Activated T-cell treated with anti-CD3 and anti-CD28 coated beads for 4 hours (primary cell): Measurements from ENCODE around the gene NPVF.

ENCODE experiments used
- DNase-seq: peaks from one replicate; pipeline ENCODE4 v3.0.0-alpha.2; 2020

The NPVF gene, protein sequence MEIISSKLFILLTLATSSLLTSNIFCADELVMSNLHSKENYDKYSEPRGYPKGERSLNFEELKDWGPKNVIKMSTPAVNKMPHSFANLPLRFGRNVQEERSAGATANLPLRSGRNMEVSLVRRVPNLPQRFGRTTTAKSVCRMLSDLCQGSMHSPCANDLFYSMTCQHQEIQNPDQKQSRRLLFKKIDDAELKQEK

DNA sequence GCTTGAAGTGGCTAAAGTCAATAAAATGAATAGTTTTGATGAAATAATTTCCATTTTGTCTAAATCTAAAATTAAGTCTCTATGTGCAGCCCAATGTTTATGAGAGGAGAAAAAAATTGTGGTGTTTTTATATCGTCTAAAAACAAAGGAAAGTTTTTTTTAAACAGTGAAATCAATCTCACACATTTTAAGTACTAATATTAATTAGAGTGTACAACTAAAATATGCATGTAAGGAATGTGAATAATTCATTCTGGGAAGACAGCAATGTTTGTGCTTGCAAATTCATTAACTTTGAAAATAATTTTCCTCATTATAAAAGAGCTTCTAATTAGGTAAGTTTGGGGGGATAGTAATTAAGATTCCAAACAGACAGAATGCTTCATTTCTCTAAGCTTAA lies at the start of gene NPVF:
TSS of gene NPVF (minus strand) at position 101 of the 400 bp plus-strand sequence. CDS start at position 54, 47 bp downstream.
- DNase-seq: no peak

DNA sequence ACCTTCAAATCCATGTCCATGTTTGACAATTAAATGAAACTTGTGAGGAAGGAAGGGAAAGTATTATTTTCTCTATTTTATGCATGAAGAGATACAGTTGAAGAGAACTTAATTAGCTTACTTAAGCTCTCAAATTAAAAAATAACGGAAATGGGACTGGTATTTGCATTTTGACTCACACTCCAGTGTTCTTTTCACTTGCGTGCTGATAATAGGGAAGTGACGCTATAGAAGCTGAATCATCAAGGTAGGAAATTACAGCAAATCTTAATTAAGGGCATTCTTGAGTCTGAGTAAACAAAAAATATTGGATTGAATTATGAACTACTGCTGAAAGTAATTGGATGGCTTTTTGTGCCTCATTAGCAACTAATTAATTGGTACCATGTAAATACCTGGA lies 44.0 kb upstream of the NPVF start:
- DNase-seq: no peak

DNA sequence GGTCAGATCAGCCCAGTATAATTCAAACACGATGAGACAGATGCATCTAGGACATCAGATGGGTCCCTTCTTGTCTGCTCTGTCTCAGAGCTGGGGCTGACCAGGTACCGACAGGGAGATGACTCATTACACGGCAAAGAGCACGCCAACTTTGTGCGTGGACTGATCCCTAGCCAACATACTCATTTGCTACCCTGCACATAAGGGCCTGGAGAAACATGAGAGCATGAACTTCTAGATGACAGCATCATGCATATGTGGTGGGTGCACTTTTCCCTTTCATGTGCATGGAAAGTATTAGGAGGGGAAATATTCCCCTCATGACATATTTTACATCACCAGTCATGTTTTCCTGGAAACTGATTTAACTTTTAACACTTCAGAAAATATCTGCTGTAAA lies 35.1 kb upstream of the NPVF start:
- DNase-seq: no peak

DNA sequence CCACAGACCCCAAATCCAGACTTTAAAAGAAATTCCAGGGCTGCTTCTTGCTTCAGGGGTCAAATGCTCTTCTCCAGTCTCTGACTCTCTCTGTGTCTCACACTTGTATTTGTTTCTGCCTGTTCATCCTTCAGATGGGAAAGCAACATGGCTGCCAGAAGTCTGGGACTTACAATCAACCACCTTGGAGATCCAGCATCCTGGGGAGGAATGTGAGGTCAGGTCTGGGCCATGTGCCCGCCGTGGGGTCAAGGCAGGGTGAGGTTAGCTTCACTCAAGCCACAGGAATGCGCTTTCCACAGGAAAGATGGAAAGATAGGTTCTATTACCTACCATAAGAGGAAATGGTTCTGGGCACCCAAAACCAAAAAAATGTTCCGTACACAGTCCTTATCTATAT lies 34.3 kb upstream of the NPVF start:
- no peak for DNase-seq

DNA sequence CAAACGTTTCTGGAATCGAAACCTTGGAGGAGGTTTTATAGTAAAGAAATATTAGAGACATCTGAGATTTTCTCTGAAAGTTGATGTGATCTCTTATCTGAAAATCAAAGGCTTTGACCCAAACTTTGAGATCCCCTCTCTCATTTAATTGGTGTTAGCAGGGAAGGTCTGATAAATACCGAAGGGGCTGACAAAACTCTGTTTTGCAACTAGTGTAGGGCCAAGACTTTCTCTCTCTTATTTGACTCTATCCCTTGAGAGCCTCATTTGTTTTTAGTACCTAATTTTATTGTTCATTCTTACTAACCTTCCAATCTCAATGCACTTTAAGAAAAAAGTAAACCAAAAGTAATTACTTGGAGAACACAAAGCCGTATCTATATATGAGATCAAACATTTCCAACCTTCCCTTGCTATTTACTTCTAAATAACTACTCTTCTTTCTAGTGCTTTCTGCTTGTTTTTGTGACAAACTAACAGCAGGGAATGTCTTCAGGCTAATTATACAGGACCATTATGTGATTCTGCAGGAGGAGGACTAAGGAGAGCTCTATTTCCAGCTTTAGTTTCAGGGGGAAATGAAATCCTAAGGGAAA lies 33.4 kb upstream of the NPVF start:
- DNase-seq: no peak

DNA sequence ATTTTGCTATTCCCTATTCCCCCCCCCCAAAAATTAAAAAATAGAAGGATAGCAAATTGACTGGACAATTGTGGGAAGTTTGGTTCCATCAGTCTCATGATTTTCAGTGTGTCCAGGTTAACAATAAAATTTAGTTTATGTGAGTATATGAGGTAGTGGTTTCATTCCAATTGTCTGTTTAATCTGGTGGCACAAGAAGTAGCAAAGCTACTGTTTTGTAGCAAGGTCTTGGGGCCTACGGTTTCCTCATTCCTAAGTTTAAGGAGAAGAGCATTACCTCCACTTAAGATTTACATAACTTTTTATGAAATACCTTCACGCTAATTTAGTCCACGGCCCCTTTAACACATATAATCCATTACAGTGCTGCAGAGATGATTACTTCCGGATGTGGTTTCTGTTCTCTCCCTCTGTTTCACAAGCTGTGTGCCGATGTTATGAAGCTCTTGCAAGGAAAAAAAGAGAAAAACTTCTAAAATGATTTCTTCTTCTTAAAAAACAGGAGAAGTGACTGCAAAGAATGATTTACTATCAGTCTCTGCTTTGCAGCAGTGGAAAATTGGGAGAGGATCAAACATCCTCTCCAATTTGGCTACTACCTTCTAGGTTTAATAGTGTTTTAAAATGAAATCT lies 32.7 kb upstream of the NPVF start:
- DNase-seq: no peak

DNA sequence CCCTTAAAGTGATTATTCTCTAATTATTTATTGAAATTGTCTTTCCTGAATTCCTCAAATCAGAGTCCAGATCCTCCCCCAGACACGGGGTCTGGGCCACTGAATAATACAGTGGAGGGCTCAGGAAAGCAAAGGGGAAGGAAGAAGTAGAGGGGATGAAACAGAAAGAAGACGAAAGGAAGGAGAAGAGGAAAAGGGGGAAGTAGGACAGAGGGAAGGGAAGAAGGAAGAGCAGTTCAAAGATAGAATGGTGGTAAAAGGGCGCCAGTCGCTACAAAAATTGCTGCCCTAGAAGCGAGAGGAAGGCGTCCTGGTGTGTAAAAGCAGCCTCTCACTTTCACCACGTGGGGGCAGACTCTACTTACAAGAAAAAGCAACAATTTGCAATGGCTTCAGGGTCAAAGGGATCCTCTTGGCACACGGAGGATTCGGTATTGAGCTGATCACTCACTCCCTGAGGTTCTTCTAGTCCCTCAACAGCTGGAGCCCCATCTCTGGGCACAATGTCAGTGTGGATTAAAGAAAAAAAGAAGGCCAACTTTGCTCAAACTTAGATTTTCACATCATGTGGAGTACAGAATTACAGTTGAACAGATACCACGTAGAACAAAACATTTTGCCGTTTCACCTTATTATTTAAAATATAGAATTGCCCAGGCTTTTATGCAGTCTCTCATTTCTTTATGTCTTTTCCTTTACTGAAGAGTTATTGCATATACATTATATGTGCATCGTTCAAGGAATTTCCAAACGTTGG lies 31.4 kb upstream of the NPVF start:
- peak; percentile 58 for DNase-seq

DNA sequence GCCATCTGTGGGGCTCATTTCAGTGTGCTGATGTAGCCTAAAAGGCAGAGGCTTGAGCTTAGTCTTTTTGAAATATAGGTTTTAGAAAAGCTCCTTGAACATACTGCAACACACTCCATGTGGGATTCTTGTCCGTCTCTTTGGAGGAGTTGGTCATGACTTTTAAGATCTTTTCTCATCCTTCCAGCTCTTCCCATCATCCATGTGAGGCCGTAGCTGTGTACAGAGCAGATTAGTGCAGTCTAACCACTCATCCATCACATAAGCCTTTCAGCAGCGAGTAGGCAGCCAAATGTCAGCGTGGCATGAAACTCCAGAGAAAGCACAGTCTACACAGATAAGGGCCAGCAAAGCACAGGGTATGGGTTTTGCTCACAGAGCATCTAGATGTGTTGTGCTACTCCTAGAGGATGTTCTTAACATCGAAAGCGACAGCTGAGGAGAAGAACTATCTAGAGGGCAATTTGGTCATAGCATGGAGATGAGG lies 28.1 kb upstream of the NPVF start:
- no peak for DNase-seq

DNA sequence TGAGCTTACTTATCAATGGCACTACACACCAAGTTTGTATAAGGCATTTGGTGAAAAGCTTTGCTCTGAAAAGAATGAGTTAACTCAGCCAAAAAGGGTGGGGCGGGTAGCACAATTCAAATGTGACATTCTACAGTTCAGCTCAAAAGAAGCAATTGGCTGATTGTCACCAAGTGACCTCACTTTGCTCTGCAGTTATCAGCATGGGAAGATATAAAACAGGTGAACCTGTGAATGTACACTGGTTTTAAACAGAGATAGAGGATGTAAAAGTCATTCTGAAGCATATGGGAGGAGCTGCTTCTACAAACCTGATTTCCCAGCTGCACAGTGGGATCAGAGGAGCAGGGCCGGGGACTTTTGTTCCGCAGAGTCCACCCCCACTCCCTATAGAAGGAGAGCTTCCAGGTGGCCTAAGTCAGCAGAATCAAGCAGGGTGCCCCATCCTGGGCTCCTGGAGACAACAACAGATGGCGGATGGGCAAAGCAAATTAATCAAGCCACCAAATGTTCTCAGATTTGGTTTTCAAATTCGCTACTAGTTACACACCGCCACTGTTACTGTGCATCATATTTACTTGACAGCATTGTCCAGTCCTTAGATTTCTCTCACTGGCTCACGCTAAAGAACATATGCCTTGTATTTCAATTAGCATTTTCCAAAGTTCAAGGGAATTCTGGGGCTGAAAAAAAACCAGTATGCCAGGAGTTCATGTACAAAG lies 27.5 kb upstream of the NPVF start:
- no peak for DNase-seq

DNA sequence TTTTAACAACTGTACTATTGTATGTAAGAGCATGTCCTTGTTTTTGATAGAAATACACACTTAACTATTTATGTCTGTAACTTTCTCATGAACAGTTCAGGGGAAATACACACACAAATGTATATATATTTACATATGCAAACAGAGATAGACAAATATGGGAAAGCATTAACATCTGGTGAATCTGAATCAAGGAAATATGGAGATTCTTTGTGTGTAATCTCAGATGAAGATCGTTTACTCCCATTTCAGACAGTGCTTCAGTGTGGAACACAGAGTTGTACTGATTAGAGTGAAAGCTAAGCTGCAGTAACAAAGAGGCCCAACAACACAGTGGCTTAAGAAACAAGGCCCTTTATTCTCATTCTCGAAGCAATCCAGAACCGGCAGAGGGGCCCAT lies 26.3 kb upstream of the NPVF start:
- DNase-seq: no peak

DNA sequence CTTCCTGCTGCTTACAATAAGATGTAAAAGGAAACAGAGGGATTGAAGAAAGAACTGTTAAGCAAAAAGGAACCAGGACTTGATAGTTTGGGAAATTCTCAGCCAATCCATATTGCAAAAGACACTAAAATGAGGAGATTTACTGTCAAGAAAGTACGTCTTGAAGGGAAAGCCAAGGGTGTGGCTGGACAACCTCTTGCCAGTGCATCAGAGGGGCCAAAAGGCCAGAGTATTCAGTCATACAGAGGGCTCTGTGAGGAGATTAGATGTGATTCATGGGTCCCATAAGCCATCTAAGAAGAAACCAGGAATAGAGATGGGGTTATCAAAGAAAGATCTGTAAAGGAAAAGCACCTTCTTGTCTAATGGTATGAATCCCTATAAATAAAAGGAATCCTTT lies 25.4 kb upstream of the NPVF start:
- no peak for DNase-seq

DNA sequence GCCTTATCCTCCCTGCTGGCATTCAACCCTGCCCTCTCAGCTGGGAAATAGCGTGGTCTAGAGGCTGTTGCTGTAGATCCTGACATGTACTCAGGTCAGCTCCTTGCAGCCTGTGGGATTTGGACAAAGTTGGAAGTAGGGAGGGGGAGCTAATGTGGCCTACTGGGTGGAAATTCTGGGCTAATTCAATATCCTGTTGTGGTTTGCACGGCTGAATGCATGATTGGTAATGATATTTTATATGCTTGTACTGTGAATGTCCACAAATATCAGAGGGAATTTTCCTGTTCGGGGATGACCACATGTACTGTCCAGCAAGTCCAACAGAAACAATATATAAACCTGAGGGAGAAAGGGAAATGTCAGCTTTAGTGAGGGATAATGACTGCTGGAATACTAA lies 22.1 kb upstream of the NPVF start:
- no peak for DNase-seq

DNA sequence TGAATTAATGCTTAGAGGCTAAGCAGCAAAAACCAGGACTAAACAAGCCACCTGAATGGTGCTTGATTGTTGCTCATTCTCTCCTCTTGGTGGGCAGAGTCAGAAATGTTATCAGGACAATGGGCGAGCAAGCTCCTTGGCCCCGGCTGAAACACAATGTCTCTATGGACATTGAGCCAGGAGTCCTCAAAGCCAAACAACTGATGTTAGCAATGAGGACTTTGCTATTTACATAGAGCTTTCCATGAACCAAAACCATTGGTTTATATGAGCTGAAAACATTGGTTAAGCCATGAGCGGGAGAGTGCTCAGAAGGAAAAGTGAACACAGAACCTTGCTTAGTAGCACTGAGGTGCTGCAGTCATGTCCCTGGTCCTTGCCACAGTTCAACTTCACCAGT lies 21.5 kb upstream of the NPVF start:
- no peak for DNase-seq

DNA sequence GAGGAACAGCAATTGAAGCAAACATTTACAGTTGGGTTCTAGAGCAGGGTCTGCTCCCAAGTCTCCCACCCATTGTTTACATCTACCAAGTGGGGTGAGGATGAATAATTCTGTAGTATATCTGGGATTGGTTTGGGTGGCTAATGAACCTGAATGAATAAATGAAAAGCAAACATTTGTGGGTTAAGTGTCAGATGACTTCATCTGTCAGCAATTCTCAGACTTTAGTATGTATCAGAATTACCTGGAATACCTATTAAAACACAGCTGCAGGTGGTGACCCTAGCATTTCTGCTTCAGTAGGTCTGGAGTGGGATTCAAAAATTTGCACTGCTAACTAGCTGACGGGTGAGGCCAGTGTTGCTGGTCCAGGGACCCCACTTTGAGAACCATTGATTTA lies 18.0 kb upstream of the NPVF start:
- no peak for DNase-seq

DNA sequence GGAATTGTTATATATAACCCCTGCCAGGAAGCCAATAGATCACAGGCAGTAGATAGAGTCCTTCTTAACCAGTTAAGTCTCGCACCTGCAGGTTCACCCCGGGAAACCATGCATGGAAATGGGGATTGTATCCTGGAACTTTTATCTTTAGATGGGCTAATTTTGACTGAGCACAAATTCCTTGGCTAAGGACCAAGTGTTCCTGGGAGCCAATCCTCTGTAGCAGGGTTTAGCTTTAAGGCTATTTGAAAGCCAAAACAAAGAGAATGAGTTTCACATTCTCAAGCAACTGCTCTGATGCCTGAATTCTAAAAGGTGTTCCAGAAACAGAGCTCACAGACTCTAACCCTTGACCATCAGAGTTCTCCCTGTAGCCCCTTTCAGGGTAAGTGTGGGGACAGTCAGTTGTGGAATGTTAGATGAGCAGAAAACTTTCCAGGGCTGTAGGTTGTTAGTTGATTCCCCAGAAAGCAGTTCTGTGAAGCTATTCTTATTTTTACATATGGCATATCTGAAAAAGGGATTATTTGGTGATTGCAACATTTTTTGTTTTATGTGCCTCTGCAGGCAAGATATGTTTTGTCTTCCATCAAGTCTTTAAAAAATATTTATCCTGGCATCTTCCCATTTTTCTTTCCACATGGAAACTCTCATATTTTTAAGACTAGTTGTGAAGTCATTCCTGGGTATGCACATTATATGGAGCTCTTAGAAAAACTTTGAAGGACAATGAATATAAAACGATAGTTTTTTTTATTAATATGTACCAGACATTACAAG lies 16.2 kb upstream of the NPVF start:
- no peak for DNase-seq

DNA sequence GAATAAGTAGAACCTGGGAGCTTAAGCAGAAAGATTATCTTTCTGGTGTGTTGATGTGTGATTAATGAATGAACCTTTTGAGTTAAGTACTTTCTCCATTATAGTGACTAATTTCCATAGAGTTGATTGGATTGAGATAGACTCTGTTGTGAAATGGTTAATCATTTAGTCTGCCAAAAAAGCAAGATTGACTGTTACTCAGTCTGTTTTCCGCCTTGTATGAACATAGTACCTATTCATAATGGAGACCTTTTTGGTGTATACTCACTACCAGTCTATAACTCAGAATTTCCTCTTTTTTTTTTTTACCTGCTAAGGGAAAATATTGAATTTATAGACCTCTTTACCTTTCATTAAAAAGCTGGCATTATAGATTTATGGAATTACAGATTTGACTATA lies 14.4 kb upstream of the NPVF start:
- DNase-seq: no peak

DNA sequence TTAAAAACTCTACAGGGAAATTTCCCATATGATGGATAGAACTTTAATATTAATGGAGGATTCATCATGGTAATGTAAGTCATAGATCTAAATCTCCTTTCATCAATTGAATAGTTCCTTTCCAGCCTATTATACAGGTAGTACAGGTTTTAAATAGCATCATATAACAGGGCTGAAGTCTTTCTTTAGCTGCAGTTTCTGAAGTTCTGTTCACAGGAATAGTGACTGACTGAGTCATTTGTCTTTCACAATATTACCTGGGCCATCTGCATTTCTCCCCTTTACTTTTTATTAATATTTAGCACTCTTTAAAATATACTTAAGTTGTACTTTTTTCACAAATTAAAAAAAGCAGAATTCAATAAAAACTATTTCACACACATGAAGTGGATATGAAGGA lies 12.6 kb upstream of the NPVF start:
- no peak for DNase-seq

DNA sequence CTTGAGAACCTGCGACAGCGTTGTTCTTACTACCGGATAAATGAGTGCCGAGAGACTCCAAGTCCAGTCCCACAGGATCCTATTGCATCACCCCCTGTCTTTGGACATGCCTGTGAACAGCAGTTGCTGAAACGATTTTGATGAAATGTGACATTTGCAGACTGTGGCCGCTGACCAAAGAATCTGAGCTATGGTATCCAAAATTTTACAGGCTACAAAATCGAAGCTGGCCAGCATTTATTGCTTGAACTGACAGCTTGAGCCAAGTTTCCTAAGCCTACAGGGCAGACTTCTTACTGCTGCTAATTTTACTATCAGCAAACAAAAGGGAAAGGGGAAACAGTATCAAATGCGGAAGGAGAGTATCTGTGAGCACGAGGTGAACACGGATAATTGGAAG lies 12.1 kb upstream of the NPVF start:
- DNase-seq: no peak

DNA sequence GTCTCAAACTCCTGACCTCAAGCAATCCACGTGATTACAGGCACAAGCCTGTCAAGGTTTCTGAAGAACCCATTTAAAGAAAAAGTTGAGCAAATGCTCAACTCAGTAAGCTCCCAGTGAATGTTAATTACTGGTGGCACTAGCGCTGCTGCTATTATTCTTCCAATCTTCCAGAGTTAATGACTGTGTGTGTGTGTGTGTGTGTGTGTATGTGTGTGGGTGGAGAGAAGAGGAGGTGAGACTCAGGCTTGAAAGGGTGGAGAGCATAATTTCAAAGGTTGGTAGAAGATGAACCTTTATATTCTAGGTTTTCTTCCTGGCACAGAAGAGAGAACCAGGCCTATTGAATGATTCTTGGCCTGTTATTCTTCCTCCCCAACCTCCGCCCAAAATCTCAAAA lies 11.6 kb upstream of the NPVF start:
- DNase-seq: no peak

DNA sequence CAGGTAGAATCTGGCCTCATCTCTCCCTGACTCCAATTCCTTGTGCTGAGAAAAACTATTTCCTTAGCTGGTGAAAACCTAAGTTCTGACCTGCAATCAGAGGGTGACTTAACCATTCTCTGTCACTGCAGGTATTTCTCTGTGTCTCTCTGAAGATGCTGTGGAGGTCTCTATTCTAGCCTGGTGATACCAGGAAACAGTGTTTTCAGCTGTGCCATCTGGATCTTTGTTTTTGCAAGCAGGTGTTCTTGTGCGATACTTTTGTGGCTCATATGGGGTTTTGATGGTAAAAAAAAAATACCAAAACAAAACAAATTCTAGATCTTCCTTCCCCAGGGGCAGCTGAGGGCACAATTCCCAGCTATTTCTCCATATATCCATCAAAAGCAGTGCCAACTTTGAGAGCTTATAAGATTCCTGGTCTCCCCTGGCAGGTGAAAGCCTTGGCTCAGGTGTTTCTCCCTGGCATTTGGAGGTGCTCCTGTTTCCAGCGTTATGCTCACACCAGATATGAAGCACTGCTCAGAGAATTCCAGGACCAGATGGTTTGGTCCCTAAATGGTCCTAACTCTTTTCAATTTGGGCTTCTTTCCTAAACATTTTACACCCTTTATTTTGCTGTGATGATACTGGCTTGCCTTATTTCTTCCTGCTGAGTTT lies 9.9 kb upstream of the NPVF start:
- DNase-seq: no peak

DNA sequence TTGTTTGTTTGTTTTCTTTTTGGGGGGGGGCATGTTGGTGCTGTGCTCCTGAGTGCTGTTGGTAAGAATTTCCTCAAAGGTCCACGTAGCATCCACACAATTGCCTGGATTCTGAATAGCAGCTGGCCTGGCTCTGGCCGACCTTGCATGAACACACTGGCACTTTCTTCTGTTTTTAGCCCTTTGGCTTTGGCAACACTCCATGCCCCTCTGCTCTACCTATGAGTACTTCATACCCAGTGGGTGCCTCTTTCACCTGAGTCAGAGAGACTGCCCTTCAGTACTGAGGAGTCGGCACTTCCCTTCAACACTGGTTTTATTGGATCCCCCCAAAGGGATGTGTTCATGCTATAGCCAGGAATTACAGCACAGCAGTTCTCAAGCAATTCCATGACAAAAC lies 7.2 kb upstream of the NPVF start:
- DNase-seq: no peak

DNA sequence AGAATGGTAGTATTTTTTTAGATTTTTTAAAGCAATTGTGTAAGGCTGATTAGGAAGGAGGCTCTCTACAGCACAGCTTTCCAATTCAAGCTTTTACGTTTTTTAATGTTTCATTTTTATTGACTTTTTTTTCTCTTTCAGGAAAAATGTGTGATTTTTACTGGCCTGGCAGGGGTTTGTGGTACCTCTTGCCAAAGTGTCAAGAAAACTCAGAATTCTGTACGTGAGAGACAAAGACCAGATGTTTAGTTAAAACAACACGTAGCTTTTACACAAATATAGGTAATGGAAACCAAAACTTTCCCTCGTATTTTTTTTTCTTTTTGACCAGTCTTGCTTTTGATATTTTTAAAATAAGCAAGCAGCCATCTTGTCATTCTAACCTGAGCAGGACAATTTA lies 6.0 kb upstream of the NPVF start:
- DNase-seq: no peak
